K562 (cell line): ENCODE data around the gene PGK2. TPM values are rescaled to one million over a fixed set of nuclear protein-coding genes. Genes with fewer than 3 reads are reported as not detected.

Source experiments
- BRD9 ChIP-seq: fragments of 450-650 bp; IDR thresholded peaks from 2 replicates; pipeline ENCODE4 v1.6.1; 2018; ENCODE audit warnings: low read depth; ENCODE audit not compliant: partially characterized antibody
- CEBPB ChIP-seq: fragments of 450-650 bp; IDR thresholded peaks from 2 replicates; pipeline ENCODE4 v1.6.1; 2016; ENCODE audit warnings: missing genetic modification characterization, missing compliant biosample characterization
- CEBPG ChIP-seq, 3 experiments: fragments of 200-800 bp in 1 of 3; sonication (Bioruptor generic) in 1 of 3; sonication (generic) in 1 of 3; formaldehyde crosslinking in 1 of 3; IDR thresholded peaks in 2 of 3; conservative IDR thresholded peaks in 1 of 3; 2 replicates each; pipeline versions ENCODE4 v1.6.1 to v1.8.0; 2016 to 2022; ENCODE audit warnings: missing compliant biosample characterization in 2 of 3, missing genetic modification characterization in 2 of 3, mild to moderate bottlenecking in 1 of 3, missing genetic modification reagents in 1 of 3
- CXXC5 ChIP-seq: fragments of 250-450 bp; sonication (Bioruptor Pico); IDR thresholded peaks from 2 replicates; pipeline ENCODE4 v1.8.0; 2022; ENCODE audit warnings: inconsistent platforms, mild to moderate bottlenecking, moderate library complexity
- FOXA1 ChIP-seq: fragments of 450-650 bp; IDR thresholded peaks from 2 replicates; pipeline ENCODE4 v1.6.1; 2016; ENCODE audit warnings: mild to moderate bottlenecking, borderline replicate concordance
- GATA2 ChIP-seq: sonication (generic); formaldehyde crosslinking; IDR thresholded peaks from 2 replicates; pipeline ENCODE4 v1.4.0; 2020; ENCODE audit warnings: mild to moderate bottlenecking, missing genetic modification reagents
- TRIM24 ChIP-seq, 2 experiments: fragments of 450-650 bp; IDR thresholded peaks; 2 replicates each; pipeline ENCODE4 v1.6.1; 2016
- ZNF644 ChIP-seq: fragments of 200-800 bp; sonication (Bioruptor generic); IDR thresholded peaks from 2 replicates; pipeline ENCODE4 v1.6.1; 2016; ENCODE audit warnings: low read depth, missing genetic modification characterization, missing compliant biosample characterization
- ZNF717 ChIP-seq: fragments of 250-450 bp; sonication (Bioruptor Pico); IDR thresholded peaks from 2 replicates; pipeline ENCODE4 v1.5.0; 2021
- polyA plus RNA-seq, 8 experiments: library from polyadenylated mRNA; depleted of rRNA in 4 of 8; stranded (reverse) in 5 of 8; unstranded in 3 of 8; fragments of >200 nt; fragmentation: Nextera tagmentation in 2 of 8; fragmentation: Illumina TruSeq in 1 of 8; extraction: Ambion mirVana in 2 of 8; extraction: Trizol in 1 of 8; gene quantifications; 2 replicates each; pipeline versions ENCODE4 v1.2.1 to v1.2.3, GENCODE V29; 2011 to 2014; ENCODE audit warnings: inconsistent platforms in 1 of 8, missing spikeins in 1 of 8
- total RNA-seq, 7 experiments: library from RNA; depleted of rRNA in 6 of 7; stranded (reverse); fragments of >200 nt in 6 of 7; fragmentation: Illumina TruSeq in 2 of 7; extraction: Trizol in 2 of 7; gene quantifications; 2 replicates each; pipeline versions ENCODE4 v1.2.1 to v1.2.3, GENCODE V29; 2011 to 2021; ENCODE audit warnings: low replicate concordance in 1 of 7
- TF ChIP-seq, protein P1 (sequence below): IDR thresholded peaks from 2 replicates; pipeline ENCODE4 v1.6.1; 2012; ENCODE audit warnings: low read depth, low read length, improper control_type of control experiment, borderline replicate concordance
- TF ChIP-seq, protein P2 (sequence below): fragments of 450-650 bp; IDR thresholded peaks from 2 replicates; pipeline ENCODE4 v1.6.1; 2016; ENCODE audit warnings: mild to moderate bottlenecking, moderate library complexity
- TF ChIP-seq, protein P3 (sequence below): fragments of 200-400 bp; formaldehyde crosslinking; IDR thresholded peaks from 2 replicates; pipeline ENCODE4 v1.6.1; 2017; ENCODE audit warnings: mild to moderate bottlenecking, low read depth, low read length, moderate library complexity

PGK2 gene
- total and polyA plus RNA-seq, 9 of the 15 experiments (the other 6 are each of a cell fraction or from before 2014, with no cell fraction given), result not detected

DNA sequence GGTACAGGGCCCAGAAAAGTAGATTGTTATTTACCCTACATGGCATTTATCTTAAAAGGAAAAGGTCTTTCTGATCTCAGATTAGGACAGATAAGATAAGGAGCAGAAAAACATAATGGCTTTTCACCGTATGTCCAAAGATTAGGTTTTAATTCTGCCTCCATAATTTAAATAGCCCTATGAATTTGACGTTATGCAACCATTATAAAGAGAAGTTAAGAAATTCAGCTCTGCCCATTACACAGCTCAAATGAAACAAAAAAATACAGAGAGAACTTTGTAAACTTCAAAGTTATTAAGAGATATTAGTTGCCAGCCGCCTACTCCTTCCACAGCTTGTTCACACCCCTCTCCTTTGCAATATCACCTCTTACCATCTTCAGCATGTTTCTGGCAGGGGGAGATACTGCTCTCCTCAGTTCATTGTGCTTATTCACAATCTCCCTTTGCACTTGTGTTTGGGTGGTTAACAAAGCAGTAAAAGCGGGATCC is 51.0 kb downstream of the PGK2 start (continued):
- TF ChIP-seq, protein P1, sequence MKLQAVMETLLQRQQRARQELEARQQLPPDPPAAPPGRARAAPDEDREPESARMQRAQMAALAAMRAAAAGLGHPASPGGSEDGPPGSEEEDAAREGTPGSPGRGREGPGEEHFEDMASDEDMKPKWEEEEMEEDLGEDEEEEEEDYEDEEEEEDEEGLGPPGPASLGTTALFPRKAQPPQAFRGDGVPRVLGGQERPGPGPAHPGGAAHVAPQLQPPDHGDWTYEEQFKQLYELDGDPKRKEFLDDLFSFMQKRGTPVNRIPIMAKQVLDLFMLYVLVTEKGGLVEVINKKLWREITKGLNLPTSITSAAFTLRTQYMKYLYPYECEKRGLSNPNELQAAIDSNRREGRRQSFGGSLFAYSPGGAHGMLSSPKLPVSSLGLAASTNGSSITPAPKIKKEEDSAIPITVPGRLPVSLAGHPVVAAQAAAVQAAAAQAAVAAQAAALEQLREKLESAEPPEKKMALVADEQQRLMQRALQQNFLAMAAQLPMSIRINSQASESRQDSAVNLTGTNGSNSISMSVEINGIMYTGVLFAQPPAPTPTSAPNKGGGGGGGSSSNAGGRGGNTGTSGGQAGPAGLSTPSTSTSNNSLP, result peak; percentile 51
- TF ChIP-seq TRIM24 (IDR thresholded peaks at IDR 0.05) (peak; percentile 80 to 83), FOXA1 (no peak), GATA2 (CRISPR knock-in tag) (peak; percentile 93), BRD9 (peak; percentile 76), CXXC5 (CRISPR knock-in tag) (peak; percentile 35; the same call in 1 of the 2 replicates), CEBPG (CRISPR knock-in tag; IDR thresholded peaks at IDR 0.05) (no peak), CEBPG (tag; conservative IDR thresholded peaks at IDR 0.05 in 1 of 2, IDR thresholded peaks at IDR 0.05 in 1 of 2) (peak in 1 of 2 experiments; percentile 47; a peak in 1 of 4 replicates), CEBPB (tag) (peak; percentile 68), ZNF717 (CRISPR knock-in tag) (no peak), ZNF644 (tag) (0 out of 2 replicates have a peak, but pooled peaks have one; percentile 47)
- TF ChIP-seq, protein P2, sequence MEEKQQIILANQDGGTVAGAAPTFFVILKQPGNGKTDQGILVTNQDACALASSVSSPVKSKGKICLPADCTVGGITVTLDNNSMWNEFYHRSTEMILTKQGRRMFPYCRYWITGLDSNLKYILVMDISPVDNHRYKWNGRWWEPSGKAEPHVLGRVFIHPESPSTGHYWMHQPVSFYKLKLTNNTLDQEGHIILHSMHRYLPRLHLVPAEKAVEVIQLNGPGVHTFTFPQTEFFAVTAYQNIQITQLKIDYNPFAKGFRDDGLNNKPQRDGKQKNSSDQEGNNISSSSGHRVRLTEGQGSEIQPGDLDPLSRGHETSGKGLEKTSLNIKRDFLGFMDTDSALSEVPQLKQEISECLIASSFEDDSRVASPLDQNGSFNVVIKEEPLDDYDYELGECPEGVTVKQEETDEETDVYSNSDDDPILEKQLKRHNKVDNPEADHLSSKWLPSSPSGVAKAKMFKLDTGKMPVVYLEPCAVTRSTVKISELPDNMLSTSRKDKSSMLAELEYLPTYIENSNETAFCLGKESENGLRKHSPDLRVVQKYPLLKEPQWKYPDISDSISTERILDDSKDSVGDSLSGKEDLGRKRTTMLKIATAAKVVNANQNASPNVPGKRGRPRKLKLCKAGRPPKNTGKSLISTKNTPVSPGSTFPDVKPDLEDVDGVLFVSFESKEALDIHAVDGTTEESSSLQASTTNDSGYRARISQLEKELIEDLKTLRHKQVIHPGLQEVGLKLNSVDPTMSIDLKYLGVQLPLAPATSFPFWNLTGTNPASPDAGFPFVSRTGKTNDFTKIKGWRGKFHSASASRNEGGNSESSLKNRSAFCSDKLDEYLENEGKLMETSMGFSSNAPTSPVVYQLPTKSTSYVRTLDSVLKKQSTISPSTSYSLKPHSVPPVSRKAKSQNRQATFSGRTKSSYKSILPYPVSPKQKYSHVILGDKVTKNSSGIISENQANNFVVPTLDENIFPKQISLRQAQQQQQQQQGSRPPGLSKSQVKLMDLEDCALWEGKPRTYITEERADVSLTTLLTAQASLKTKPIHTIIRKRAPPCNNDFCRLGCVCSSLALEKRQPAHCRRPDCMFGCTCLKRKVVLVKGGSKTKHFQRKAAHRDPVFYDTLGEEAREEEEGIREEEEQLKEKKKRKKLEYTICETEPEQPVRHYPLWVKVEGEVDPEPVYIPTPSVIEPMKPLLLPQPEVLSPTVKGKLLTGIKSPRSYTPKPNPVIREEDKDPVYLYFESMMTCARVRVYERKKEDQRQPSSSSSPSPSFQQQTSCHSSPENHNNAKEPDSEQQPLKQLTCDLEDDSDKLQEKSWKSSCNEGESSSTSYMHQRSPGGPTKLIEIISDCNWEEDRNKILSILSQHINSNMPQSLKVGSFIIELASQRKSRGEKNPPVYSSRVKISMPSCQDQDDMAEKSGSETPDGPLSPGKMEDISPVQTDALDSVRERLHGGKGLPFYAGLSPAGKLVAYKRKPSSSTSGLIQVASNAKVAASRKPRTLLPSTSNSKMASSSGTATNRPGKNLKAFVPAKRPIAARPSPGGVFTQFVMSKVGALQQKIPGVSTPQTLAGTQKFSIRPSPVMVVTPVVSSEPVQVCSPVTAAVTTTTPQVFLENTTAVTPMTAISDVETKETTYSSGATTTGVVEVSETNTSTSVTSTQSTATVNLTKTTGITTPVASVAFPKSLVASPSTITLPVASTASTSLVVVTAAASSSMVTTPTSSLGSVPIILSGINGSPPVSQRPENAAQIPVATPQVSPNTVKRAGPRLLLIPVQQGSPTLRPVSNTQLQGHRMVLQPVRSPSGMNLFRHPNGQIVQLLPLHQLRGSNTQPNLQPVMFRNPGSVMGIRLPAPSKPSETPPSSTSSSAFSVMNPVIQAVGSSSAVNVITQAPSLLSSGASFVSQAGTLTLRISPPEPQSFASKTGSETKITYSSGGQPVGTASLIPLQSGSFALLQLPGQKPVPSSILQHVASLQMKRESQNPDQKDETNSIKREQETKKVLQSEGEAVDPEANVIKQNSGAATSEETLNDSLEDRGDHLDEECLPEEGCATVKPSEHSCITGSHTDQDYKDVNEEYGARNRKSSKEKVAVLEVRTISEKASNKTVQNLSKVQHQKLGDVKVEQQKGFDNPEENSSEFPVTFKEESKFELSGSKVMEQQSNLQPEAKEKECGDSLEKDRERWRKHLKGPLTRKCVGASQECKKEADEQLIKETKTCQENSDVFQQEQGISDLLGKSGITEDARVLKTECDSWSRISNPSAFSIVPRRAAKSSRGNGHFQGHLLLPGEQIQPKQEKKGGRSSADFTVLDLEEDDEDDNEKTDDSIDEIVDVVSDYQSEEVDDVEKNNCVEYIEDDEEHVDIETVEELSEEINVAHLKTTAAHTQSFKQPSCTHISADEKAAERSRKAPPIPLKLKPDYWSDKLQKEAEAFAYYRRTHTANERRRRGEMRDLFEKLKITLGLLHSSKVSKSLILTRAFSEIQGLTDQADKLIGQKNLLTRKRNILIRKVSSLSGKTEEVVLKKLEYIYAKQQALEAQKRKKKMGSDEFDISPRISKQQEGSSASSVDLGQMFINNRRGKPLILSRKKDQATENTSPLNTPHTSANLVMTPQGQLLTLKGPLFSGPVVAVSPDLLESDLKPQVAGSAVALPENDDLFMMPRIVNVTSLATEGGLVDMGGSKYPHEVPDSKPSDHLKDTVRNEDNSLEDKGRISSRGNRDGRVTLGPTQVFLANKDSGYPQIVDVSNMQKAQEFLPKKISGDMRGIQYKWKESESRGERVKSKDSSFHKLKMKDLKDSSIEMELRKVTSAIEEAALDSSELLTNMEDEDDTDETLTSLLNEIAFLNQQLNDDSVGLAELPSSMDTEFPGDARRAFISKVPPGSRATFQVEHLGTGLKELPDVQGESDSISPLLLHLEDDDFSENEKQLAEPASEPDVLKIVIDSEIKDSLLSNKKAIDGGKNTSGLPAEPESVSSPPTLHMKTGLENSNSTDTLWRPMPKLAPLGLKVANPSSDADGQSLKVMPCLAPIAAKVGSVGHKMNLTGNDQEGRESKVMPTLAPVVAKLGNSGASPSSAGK, result peak; percentile 71
- TF ChIP-seq, protein P3, sequence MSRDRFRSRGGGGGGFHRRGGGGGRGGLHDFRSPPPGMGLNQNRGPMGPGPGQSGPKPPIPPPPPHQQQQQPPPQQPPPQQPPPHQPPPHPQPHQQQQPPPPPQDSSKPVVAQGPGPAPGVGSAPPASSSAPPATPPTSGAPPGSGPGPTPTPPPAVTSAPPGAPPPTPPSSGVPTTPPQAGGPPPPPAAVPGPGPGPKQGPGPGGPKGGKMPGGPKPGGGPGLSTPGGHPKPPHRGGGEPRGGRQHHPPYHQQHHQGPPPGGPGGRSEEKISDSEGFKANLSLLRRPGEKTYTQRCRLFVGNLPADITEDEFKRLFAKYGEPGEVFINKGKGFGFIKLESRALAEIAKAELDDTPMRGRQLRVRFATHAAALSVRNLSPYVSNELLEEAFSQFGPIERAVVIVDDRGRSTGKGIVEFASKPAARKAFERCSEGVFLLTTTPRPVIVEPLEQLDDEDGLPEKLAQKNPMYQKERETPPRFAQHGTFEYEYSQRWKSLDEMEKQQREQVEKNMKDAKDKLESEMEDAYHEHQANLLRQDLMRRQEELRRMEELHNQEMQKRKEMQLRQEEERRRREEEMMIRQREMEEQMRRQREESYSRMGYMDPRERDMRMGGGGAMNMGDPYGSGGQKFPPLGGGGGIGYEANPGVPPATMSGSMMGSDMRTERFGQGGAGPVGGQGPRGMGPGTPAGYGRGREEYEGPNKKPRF, result no peak
